Stimulated activated CD4-positive, alpha-beta T cell treated with anti-CD3 and anti-CD28 coated beads, Interleukin-15, amount 100 ng/mL, for 48 hours (primary cell): ENCODE data around the gene CSMD2.
"Not testable (repeated sequence)": the region's sequence is repeated elsewhere in the genome, so short reads cannot be mapped to it uniquely, and the experiment has no call there.

Experiments used
- DNase-seq, 2 donors: peaks; one replicate each; pipeline ENCODE4 v3.0.0-alpha.2; 2020; ENCODE audit warnings: low read depth in 2 of 2

The CSMD2 gene

DNA sequence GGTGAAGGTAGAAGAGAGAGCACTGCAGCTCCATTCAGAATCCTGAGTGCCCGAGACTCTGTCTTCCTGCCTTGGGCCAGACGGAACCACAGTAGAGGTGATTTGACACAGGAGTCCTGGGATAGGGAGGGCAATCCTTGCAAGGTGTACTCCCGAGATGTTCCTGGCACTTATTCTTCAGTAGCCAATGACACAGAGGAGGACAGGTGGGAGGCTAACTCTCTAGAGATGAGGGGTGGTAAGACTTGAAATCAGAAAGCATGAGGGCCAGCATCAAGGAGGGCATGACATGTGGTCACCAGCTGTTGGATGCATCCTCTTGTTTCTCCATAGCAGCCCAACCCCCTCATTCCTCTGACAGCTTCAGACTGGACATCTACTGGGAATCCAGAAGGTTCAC lies 56.3 kb downstream of the CSMD2 start:
- no peak for DNase-seq

DNA sequence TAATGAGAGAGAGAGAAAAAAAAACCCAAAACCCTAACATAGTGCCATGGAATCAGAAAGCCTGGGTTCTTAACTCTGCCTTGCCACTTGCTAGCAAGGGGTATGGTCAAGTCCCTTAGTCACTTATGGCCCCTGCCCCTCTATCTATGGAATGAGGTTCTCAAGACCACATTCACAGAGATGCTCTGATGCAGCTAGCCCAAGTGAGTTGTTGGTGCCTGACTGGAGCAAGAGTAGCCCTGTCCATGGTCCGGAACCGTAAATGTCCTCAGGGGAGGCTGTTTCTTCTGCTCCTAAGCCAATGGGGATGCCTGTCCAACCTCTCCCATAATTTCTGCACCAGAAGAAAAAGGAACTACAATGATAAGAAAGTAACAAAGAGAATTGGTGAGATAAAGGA lies 56.8 kb downstream of the CSMD2 start:
- no peak for DNase-seq

- DNase-seq = no peak
These were observed 63.9 kb downstream of the CSMD2 start for GRCh38 chr1:34101151-34101550.

DNA sequence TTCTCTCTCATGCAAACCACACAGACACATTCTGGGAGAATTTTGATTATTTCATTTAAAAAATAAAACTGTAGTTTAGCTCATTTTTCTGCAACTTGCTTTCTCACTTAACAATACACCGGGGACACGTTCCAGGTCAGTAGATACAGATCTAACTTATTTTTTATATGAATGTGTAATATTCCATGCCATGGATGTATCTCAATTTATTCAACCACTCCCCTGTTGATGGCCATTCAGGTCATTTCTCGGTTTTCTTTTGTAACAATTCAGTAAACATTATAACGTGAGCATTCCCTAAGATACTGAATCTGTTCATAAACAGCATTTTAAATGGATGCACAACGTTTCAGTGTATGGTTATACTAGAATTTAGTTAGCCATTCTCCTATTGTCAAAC lies 64.7 kb downstream of the CSMD2 start:
- DNase-seq = no peak

- not testable (repeated sequence) for DNase-seq
These were observed 72.6 kb downstream of the CSMD2 start for GRCh38 chr1:34092399-34092798.

GRCh38 chr1:34089731-34090130 lies 75.3 kb downstream of the CSMD2 start:
- DNase-seq = no peak

- DNase-seq = no peak
These were observed 77.0 kb downstream of the CSMD2 start for GRCh38 chr1:34087986-34088385.

DNA sequence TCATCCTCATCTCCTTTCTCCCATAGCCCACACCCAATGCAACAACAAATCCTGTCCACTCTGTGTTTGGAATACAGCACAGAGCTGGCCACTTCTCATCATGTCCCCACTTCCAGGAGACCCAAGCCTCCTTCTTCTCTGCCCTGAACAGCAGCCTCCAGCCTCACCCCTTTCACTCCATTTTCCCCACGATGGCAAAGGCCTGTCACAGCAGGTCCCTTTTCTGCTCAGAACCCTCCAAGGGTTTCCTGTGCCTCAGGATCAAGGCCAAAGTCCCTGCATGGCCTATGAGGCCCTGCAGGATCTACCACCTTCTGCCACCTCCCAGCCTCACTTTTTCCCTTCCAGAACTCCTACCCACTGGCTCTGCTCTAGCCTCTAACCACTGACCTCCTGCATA lies 78.5 kb downstream of the CSMD2 start:
- no peak for DNase-seq

DNA sequence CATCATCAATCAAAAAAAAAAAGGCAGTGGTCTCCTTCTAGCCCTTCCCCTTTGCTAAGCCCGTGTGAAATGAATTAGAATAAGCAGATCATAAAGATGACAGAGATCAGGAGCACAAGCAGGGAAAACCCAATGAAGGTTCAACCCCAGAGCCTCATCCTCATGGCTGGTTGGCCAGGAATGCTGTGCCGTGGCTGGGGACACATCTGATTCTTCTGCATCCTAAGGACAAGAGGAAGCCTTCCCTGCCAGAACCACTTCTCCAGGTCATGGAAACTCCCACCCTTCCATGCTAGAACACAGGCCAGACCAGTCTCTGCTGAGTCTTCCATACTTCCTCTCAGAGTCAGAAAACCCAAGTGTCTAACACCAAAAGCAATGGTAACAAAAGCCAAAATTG lies 81.1 kb downstream of the CSMD2 start:
- DNase-seq = no peak

DNA sequence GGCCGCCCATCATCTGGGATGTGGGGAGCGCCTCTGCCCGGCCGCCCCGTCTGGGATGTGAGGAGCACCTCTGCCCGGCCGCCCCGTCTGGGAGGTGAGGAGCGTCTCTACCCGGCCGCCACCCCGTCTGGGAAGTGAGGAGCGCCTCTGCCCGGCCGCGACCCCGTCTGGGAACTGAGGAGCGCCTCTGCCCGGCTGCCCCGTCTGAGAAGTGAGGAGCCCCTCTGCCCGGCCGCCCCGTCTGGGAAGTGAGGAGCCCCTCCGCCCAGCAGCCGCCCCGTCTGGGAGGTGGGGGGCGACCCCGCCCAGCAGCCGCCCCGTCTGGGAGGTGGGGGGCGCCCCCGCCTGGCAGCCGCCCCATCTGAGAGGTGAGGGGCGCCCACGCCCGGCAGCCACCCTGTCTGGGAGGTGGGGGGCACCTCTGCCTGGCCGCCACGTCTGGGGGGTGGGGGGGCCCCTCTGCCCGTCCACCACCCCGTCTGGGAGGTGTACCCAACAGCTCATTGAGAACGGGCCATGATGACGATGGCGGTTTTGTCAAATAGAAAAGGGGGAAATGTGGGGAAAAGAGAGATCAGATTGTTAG lies 82.9 kb downstream of the CSMD2 start:
- not testable (repeated sequence) for DNase-seq

DNA sequence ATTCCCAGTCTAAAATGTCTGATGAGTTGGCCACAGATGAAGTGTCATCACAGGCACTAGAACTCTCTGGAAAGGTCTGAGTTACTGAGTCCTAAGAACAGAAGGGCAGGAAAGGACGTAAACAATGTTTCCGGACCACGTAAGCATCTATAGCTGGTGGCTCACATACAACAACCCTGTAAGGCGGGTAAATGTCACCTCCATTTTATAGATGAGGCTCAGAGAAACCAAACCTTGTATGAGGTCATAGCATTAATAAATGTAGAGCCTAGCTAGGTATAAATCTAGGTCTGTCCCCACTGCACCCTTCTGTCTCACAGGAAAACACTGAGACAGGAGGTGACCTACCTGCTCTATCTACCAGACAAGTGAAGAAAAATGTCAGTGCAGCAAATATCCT lies 86.6 kb downstream of the CSMD2 start:
- DNase-seq = no peak

GRCh38 chr1:34075576-34075975 lies 89.5 kb downstream of the CSMD2 start:
- DNase-seq = no peak

GRCh38 chr1:34073028-34073695 lies 91.9 kb downstream of the CSMD2 start:
- DNase-seq = no peak

GRCh38 chr1:34070201-34070836 lies 94.7 kb downstream of the CSMD2 start:
- no peak for DNase-seq

GRCh38 chr1:34066981-34067603 lies 97.9 kb downstream of the CSMD2 start:
- no peak for DNase-seq

GRCh38 chr1:34066166-34066565 lies 98.9 kb downstream of the CSMD2 start:
- DNase-seq = no peak

DNA sequence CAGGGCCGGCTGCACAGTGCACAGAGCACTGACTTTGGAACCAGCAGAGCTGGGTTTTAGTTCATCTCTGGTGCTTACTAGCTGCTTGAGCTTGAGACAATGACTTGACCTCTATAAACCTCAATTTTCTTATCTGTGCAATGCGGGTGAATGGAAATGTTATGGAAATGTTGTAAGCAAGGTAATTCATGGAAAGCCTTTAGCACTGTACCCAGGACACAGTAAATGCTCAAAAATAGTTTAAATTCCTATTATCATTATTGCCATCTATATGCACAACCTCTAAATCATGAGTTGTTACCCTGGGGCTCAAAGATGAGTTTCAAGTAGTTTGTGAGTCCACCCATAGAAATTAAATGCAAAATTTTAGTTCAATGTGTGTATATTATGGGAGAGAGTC lies 99.5 kb downstream of the CSMD2 start:
- no peak for DNase-seq

DNA sequence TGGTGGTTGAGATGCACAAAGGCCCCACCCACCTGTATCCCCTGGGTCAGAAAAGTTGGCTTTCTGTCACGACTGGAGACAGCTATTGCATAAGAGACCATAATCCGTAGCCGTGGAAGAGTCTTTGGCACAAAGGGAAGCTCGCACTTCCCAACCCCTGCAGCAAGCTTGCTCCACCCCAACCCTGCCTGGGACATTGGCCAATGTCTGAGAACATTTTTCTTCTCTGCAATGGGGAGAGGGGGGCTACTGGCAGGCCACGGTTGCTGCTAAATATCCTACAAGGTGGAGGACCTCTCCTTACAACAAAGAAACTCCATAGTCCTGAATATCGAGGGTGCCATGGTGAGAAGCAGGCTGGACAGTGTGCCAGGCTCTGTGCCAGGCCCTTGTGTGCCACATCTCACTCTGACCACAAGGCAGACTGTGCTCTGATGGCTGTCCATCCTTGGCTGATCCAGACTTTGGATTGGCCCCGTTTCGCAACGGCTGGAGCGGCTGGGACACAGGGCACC lies 104.1 kb downstream of the CSMD2 start:
- DNase-seq = no peak

DNA sequence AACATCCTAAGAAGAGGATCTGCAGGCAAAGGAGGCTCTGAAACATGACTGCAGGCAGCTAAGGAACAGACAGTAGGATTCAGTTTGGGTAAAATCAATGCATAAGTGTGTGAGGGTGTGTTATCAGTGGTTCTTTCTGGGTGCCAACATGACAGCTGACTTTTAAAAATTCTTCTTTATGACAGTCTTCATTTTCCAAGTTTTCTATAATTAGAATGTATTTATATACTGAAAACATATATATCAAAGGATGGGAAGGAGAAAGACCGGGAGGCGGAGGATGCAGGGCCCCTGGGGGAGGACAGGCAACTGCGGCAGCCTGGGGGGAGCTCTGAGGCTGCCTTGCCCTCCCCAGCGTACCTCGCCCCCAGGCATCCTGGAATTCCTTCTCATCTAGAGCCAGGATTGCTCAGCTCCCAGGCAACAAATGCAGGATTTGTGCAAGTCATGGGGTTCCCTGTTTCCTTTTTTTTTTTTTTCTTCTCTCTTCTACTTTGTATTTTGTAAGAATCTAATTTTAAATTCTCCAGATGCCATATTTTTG lies 104.8 kb downstream of the CSMD2 start:
- DNase-seq = no peak

DNA sequence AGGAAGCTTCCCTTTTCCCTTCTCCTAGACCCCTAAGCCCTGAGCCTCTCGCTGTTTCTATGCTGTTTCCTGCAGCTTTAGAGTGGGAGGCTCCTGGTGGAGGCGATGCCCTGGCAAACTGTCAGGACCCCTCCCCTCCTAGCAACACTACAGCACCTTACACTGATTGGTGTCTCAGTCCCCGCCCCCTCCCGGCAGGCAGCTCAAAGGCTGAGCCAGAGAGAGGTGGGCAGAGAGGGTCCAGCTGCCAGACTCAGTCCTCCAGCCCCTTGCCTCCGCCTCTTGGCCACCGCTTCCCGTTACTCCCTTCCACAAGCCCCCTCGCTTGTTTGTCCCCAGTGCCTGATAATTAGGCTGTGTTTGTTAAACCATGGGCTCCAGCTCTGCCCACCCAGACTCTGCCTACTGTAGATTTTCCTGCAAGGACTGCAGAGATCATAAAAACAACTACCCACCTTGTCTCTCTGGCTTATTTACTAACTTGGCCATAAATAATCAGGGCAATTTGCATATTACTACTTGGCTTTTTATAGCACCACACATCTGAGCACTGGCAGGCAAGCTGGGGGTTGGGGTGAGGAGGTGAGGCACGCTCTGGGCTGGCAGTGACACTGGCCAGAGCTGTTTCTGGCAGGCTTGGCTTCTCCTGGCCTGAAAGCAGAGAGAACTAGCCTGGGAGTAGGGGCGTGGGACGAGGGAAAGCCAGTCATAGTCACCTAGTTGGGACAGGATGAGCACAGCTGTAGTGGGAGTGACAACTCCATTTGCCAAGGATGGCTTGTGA lies 107.5 kb downstream of the CSMD2 start:
- no peak for DNase-seq

- DNase-seq = no peak
These were observed 109.2 kb downstream of the CSMD2 start for GRCh38 chr1:34055818-34056217.

- no peak for DNase-seq
These were observed 110.1 kb downstream of the CSMD2 start for GRCh38 chr1:34054920-34055319.
